Bone marrow (tissue), 2 donors: ENCODE data around the gene MARCHF10.
"Not testable (repeated sequence)": the region's sequence is repeated elsewhere in the genome, so short reads cannot be mapped to it uniquely, and the experiment has no call there.

Source experiments
- DNase-seq, 2 donors: peaks; one replicate each; lab custom pipeline; 2025; lab: John Stamatoyannopoulos, UW

The MARCHF10 gene

DNA sequence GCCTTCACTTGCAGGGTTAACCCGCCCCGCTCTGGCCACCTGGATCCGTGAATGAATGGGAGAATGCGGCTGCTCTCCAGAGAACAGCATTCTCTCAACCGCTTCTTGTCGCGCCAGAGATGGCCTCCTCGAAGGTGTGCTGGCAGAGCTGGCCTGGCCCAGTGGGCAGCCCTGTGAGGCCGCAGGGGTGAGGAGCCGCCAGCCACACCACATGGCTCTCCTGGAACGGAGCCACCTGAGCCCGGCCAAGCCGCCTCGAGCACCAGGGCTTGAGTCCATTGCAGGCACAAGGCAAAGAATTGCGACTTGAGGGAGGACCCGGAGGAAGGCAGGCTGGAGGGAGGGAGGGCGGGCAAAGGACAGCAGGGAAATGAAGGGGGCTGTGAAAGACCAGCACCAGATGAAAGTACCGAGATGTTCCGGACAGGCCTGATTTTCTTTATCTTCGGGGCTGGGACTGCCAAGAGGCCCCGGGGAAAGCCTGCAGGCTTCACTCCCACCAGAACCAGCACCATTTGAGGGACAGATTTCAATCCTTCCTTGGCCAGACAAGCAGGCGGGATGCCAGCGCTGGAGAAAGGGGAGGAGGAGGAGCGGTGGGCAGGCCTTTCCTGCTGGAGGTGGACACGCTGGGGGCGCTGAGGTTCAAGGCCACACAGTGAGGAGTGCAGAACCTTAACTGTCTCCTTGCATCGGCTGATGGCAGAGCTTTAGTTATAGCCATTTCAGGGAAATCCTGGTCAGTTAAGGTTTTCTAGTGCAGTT is 111.2 kb downstream of the MARCHF10 start:
- DNase-seq, result no peak

DNA sequence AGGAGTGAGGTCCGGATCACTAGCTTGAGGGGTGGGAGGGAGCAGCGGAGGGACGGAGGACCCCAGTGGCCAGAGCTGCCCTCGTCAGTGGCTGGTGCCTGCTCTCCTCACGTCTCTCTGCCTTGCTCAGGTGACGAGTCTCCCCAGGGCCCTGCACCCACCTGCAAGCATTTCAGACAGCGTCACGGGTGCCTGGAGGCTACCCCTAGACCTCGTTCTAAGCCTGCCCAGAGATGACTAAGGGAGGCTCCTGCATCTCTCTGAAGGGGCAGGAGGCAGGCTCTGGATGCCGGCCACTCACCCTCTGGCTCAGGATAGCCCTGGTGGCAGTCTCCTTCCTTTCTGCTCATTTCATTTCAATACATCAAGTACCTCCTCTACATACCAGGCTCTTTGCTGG is 111.9 kb downstream of the MARCHF10 start:
- DNase-seq, result no peak

DNA sequence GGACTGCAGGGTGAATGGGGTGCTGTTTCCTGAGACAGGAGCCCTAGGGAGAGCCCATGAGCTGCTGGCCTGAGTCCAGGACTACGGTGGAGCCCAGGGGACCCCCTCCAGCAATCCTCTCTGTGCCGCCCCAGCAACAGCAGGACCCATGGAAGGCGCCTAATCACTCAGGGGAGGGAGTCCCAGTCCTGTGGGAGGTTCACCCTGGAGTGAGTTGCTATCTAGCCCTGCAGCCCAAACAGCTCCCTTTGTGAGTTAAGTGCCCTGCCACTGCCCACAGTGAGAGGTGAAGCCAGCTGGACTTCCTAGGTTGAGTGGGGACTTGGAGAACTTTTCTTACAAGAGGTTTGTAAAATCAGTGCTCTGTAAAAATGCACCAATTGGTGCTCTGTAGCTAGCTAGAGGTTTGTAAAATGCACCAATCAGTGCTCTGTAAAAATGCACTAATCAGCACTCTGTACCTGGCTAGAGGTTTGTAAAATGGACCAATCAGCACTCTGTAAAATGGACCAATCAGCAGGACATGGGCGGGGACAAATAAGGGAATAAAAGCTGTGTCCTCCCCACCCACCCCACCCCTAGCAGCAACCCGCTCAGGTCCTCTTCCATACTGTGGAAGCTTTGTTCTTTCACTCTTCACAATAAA is 112.9 kb downstream of the MARCHF10 start:
- DNase-seq, result not testable (repeated sequence)

DNA sequence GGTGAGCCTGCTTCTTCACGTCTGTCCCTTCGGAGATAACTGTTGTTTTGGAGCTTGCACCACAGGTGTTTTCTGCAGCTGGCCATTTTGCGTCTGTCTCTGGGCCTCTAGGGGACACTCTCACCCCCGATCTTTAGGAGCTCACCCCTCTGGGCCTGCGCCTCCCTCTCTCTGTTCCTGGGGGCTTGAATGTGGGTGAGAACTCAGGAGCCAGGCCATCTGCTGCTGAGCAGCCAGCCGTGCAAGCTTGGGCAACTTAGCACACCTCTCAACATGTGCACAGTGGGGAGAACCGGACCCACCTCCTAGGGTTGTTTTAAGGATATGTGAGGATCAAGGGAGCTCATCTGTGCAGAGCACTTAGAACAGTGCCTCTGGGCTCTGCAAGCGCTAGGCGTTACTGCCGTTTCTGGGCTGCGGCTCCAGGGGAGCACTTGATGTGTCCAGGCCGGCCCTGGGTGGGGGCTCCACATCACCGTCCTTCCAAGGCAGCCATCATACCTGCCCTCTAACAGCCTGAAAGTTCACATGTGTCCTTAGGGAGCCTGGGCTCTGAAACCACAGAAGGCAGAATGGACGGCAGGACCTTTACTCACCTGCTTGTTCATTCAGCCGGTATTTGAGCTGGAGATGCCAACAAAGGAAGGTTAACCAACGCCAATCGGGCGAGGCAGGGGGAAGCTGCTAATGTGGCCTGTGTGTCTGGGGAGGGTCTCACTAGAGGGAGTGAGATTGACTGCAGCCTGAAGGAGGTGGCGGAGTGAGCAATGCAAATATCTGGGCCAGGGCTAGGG is 114.3 kb downstream of the MARCHF10 start:
- no peak for DNase-seq

DNA sequence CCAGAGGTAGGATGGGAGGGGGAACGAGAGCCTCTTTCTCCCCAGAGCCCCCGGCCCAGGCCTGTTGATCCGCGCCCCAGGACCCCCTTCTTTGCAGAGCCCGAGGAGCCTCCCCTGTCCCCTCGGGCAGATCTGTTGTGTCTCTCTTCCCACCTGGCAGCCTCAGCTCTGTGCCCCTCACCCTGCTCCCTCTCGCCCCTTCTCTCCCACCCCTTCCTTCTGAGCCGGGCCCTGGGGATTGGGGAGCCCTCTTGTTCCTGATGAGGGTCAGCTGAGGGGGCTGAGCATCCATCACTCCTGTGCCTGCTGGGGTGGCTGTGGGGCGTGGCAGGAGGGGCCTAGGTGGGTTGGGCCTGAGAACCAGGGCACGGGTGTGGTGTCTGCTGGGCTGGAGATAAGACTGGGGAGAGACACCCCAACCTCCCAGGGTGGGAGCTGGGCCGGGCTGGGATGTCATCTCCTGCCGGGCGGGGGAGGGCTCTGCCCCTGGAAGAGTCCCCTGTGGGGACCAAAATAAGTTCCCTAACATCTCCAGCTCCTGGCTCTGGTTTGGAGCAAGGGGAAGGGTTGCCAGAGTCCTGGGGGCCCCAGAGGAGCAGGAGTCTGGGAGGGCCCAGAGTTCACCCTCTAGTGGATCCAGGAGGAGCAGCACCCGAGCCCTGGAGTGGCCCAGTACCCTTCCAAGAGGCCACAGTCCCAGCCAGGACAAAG is 115.2 kb downstream of the MARCHF10 start:
- no peak for DNase-seq

DNA sequence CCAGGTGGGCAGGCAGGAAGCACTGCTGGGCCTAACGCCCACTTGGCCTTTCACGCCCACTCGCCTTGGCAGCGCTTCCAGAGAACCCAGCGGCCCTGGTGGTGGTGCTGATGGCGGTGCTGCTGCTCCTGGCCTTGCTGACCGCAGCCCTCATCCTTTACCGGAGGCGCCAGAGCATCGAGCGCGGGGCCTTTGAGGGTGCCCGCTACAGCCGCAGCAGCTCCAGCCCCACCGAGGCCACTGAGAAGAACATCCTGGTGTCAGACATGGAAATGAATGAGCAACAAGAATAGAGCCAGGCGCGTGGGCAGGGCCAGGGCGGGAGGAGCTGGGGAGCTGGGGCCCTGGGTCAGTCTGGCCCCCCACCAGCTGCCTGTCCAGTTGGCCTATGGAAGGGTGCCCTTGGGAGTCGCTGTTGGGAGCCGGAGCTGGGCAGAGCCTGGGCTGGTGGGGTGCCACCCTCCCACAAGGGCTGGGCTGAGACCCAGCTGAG is 115.9 kb downstream of the MARCHF10 start:
- no peak for DNase-seq

DNA sequence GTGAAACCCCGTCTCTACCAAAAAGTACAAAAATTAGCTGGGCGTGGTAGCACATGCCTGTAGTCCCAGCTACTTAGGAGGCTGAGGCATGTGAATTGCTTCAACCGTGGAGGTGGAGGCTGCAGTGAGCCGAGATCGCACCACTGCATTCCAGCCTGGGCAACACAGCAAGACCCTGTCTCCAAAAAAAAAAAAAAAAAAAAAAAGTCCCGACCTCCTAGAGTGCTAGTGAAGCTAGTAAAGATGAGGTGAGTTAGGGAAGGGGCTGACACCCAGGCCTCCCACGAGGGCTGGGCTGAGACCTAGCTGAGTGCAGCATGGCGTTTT is 116.6 kb downstream of the MARCHF10 start:
- DNase-seq, result not testable (repeated sequence)

DNA sequence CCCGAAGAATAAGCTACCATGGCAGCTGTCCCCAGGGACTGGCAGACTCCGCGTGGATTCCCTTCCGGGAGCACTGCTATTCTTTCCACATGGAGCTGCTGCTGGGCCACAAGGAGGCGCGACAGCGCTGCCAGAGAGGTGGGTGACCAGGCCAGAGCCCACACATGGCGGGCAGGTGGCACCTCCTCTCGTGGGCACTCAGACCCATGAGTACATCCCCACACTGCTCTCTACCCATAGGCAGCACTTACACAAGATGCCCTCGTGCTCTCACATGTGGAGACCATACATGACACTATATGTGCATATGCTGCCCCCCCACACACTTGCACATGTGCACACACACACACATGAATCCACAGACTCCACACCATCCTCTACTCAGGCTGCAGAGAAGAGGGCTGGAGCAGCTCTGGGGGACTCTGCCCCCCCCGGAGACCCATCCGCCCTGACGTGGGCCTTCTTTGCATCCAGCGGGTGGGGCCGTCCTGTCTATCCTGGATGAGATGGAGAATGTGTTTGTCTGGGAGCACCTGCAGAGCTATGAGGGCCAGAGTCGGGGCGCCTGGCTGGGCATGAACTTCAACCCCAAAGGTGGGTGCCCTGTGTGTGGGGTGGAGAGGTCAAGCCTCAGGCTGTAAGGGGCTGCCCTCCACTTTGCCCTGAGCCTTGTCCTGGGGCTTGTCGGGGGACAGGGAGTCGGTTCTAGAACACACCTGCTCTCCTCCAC is 117.8 kb downstream of the MARCHF10 start:
- DNase-seq, result no peak

DNA sequence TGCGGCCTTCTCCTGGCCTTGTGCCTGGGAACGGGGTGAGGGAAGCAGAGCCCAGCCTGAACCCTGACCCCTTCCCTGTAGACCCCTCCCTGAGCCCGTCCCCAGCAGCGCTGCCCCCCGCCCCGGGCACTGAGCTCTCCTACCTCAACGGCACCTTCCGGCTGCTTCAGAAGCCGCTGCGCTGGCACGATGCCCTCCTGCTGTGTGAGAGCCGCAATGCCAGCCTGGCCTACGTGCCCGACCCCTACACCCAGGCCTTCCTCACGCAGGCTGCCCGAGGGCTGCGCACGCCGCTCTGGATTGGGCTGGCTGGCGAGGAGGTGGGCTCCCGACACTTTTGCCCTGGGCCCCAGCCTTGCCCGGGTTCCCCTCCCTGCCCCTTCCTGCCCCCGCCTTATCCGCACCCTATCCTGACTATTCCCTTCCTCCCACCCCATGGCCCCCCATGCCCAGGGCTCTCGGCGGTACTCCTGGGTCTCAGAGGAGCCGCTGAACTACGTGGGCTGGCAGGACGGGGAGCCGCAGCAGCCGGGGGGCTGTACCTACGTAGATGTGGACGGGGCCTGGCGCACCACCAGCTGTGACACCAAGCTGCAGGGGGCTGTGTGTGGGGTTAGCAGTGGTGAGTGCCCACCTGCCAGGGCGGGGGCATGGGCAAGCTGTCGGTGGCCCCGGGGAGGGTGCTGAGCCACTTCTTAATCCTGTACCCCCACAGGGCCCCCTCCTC is 118.5 kb downstream of the MARCHF10 start:
- DNase-seq, result no peak

DNA sequence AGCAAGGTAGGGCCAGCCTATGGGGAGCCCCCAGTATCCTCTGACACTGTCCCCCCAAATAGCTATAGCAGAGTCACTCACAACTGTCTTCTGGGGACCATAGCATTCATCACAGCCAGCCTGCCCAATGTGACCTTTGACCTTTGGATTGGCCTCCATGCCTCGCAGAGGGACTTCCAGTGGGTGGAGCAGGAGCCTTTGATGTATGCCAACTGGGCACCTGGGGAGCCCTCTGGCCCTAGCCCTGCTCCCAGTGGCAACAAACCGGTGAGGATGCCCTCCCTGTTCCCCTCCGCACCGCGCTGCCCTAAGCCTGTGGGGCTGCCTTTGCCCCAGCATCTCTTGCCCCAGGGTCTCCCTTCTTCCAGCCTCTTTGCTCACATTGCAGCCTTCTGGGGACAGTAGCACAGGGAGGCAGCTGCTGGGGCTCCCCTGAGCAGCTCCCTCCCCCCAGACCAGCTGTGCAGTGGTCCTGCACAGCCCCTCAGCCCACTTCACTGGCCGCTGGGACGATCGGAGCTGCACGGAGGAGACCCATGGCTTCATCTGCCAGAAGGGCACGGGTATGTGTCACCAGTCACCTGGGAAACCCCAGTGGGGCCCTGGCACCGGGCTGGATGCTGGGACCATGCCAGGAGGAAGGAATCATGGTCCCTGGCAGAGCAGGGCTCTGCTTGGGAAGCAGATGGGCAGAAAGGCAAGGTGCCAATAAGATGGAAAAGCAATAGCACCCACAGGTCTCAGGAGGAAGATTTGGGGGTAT is 119.5 kb downstream of the MARCHF10 start:
- no peak for DNase-seq

DNA sequence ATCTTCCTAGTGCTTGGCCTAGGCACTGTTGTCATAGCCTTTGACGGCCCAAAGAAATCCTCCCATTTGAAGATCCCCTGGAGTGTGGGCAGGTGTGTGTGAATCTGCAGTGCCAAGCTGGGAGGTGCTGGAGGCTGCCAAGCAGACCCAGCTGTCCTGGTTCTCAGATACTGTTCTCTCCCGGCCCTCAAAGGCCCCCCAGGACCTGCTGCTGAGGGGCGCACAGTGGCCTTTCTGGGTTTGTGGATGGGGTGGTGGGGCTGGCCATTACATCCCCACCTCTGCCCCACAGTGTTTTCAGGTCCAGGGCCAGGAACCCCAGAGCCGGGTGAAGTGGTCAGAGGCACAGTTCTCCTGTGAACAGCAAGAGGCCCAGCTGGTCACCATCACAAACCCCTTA is 120.1 kb downstream of the MARCHF10 start:
- no peak for DNase-seq

DNA sequence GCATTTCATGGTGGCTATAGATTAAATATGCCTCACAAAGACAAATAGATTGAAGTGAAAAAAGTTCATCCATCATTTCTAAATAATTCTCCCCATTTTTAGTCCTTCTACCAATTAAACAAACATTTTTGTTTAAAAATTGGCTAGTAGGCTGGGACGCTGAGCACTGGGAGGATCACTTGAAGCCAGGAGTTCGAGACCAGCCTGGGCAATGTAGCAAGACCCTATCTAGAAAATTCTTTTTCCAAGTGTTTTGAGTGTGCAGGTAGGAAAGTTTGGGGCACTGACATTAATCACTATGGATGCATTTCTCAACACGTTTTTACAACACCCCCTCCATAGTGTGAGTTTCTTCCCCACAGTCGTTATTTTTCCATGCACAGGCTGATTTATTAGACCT is 123.9 kb downstream of the MARCHF10 start:
- no peak for DNase-seq

DNA sequence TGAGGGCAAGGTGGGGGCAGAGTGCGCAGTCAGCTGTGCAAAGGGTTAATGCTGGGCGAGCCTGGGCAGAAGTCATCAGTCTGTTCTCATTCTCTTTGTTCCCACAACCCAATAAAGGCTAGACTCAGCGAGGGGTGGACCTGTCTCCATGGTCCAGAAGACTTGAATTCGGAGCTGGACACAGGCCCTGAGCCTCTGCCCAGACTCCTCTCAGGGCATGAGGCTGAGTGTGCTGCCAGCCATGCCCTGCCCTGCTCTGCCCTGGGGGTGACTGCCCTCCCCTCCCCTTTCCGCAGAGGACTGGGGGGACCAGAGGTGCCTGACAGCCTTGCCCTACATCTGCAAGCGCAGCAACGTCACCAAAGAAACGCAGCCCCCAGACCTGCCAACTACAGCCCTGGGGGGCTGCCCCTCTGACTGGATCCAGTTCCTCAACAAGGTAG is 126.2 kb downstream of the MARCHF10 start:
- no peak for DNase-seq

DNA sequence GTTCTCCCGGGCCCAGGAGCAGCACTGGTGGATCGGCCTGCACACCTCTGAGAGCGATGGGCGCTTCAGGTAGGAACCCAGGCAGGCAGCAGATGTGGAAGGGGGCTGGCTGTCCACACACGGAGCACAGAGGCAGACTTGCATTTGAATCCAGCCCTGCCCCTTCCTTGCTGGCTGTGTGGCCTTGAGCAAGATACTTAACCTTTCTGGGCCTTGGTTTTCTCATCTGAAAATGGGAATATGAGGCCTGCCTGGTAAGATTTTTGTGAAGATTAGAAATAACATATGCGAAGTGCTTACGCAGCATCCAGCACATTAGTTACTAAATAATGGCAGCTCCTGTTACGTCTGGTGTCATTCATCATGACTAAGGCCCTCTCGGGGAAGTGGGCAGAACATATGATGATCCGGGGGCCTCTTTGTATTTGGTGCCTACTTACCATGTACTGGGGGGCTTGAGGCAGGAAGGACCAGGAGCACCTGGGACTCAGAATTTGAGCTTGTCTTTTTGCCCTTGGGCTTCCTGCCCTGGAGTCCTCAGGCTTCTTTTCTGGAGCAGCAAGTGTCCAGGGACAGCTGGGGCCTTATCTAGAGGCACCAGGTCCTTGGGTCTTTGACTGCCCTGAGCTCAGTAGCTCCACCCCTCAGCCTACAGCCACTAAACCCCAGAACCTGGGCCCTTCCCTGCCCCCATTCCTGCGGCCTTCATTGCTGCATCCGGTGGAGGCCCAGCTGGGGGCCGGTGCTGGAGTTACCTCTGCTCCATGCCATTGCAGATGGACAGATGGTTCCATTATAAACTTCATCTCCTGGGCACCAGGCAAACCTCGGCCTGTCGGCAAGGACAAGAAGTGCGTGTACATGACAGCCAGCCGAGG is 126.8 kb downstream of the MARCHF10 start:
- no peak for DNase-seq

DNA sequence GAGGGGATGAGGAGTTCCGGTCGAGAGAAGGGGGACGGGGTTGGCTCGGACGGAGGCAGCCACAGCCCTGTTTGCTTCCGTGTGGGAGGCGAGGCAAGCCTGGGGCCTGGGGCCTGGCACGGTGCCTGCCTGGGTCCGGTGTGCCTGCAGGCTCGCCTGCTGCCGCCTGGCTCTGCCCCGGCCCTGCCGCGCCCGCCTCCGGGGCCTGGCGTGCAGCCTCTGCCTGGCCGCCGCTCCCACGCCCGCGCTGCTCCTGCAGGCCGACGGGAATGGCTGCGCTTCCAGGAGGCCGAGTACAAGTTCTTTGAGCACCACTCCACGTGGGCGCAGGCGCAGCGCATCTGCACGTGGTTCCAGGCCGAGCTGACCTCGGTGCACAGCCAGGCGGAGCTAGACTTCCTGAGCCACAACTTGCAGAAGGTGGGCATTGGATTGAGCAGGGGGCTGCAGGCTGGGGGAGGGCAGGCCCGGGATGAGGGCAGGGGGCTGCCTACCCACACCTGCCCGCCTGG is 127.5 kb downstream of the MARCHF10 start:
- DNase-seq, result no peak

DNA sequence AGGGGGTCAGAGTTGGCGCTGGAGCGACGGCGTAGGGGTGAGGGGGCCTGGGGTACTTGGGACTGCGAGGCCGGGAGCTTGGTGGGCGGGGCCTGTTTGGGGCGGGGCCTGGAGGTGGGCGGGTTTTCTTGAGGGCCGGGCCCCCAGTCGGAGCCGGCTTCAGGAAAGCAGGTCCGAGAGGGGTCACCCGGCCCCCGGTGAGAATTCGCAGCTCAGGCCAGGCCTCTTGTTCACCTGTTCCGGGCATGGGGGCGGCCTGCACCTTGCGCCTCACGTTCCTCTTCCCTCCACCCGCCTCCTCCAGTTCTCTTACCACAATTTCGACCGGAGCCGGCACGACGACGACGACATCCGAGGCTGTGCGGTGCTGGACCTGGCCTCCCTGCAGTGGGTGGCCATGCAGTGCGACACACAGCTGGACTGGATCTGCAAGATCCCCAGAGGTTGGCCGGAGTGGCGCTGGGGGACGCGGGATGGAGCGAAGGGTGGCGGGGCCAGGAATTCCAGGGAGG is 128.2 kb downstream of the MARCHF10 start:
- no peak for DNase-seq

DNA sequence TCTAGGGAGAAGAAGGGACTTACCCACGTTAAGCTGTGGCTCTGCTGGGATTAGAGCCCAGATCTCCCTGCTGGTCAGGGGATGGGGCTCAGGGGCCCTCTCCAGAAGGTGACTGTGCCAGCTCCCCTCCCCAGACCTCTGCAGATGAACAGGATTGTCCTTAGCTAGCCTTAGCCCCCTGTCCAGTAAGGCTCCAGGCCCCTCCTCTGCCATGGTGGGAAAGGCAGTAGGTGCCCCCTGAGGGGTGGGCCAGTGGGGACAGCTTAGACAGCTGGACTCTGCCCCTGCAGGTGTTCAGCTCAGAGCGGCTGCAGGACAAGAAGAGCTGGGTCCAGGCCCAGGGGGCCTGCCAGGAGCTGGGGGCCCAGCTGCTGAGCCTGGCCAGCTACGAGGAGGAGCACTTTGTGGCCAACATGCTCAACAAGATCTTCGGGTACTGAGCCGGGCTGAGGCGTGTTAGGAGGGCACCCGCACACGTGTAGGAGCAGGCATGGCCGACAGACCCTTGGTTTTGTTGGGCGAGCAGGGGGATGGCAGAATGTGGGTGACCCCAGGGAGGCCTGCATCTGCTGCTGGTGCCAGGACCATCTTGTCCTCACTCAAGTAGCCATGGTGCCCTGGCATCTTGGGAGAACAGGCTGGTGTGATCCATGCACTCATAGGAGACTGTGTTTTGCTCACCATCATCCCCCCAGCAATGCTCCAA is 129.7 kb downstream of the MARCHF10 start:
- DNase-seq, result no peak
